ENCODE data around the gene GCNA. TPM values are rescaled to one million over a fixed set of nuclear protein-coding genes. Genes with fewer than 3 reads are reported as not detected.

The GCNA gene
- total and polyA plus RNA-seq, 2 of the 13 experiments (the other 11 are each of a cell fraction or from before 2014, with no cell fraction given) = 0.38 to 0.66 TPM

GRCh38 chrX:71627588-71628404 lies 49.6 kb downstream of the GCNA start:
- H3K27ac ChIP-seq (ENCODE audit: extremely low read length, insufficient read depth, low read length) = peak overlapping the region; percentile 22
- peak overlapping the region; percentile 32 for H3K4me2 ChIP-seq (ENCODE audit: low read depth, low read length)
- H4K20me1 ChIP-seq (ENCODE audit: insufficient read depth, low read length) = no peaks in the 10 kb centered on the region
- DNase-seq (ENCODE audit: low spot score) = peak; percentile 49
- no peak overlapping the region for H2AFZ ChIP-seq (ENCODE audit: low read length)
- WGBS (ENCODE audit: low lambda C conversion rate) = 35% methylated on average over 11 of the region's 14 CpGs
- no TSS peak for BruUV-seq (replicated peaks)
- CTCF ChIA-PET (ENCODE audit: low intra/inter-chr PET ratio, low total read pairs) = no interaction called here
- no peak overlapping the region for H3K9ac ChIP-seq (ENCODE audit: insufficient read depth, low read depth, low read length)
- intact Hi-C loops (cut with micrococcal nuclease; ENCODE audit: unreplicated experiment) = no loop called here
- POLR2A ChIA-PET = interaction anchor here (0.7 kb wide), 1 partner anchor 205 kb away, joined by 4 read pairs; no protein-coding TSS in a partner anchor
- peak; percentile 54 for ATAC-seq
- in situ Hi-C loops (cut with HindIII; ENCODE audit: extremely low pct_ligation_motif_present, low pct_unique_long_range_greater_than_20kb) = no loop called here
- peaks cover 69% of the 10 kb centered on the region for H3K4me1 ChIP-seq (ENCODE audit: insufficient read depth, low read length)
- H3K4me3 ChIP-seq (replicated peaks in 1 of 3; ENCODE audit: insufficient read depth in 1 of 3, low read depth in 2 of 3, low read length in 3 of 3) = no peak overlapping the region
- no peaks in the 10 kb centered on the region for H3K79me2 ChIP-seq (ENCODE audit: insufficient read depth, low read length)
- no peaks in the 10 kb centered on the region for H3K9me3 ChIP-seq (ENCODE audit: low read length)
- peak; percentile 44 for FAIRE-seq
- H3K36me3 ChIP-seq (replicated peaks in 1 of 2; ENCODE audit: control insufficient read depth in 1 of 2, insufficient read depth in 2 of 2, low read length in 2 of 2) = no peaks in the 10 kb centered on the region
- no peaks in the 10 kb centered on the region for H3K27me3 ChIP-seq (ENCODE audit: control insufficient read depth in 1 of 2, insufficient read depth in 2 of 2, low read length in 2 of 2)
- TF ChIP-seq ZNF878 (CRISPR knock-in tag; IDR thresholded peaks at IDR 0.05) = no peak
- peak; percentile 91 for TF ChIP-seq MAFF (IDR thresholded peaks at IDR 0.05; ENCODE audit: low read depth, low read length)
- TF ChIP-seq ZFP36L1 (CRISPR knock-in tag; IDR thresholded peaks at IDR 0.05) = no peak
- TF ChIP-seq HNRNPLL (IDR thresholded peaks at IDR 0.05; ENCODE audit: low read depth, low read length, poor library complexity, severe bottlenecking) = no peak
- TF ChIP-seq EP300 (IDR thresholded peaks at IDR 0.05; ENCODE audit: low read depth in 2 of 2, low read length in 2 of 2) = no peak
- no peak for TF ChIP-seq EP300 (CRISPR knock-in tag; IDR thresholded peaks at IDR 0.05; ENCODE audit: borderline replicate concordance)
- no peak for TF ChIP-seq RFX1 (IDR thresholded peaks at IDR 0.05)
- no peak for TF ChIP-seq ZNF644 (CRISPR knock-in tag; IDR thresholded peaks at IDR 0.05; ENCODE audit: low read depth)
- no peak for TF ChIP-seq MED13 (CRISPR knock-in tag; IDR thresholded peaks at IDR 0.05)
- TF ChIP-seq ZNF225 (CRISPR knock-in tag; IDR thresholded peaks at IDR 0.05) = no peak
- no peak for TF ChIP-seq THYN1 (CRISPR knock-in tag; IDR thresholded peaks at IDR 0.05; ENCODE audit: borderline replicate concordance, low read depth)
- TF ChIP-seq RERE (CRISPR knock-in tag; IDR thresholded peaks at IDR 0.05; ENCODE audit: low read depth) = no peak
- TF ChIP-seq GATAD2A (CRISPR knock-in tag; IDR thresholded peaks at IDR 0.05) = 0 out of 2 replicates have a peak, but pooled peaks have one; percentile 19
- TF ChIP-seq FOXA3 (CRISPR knock-in tag; IDR thresholded peaks at IDR 0.05) = no peak
- no peak for TF ChIP-seq USF2 (IDR thresholded peaks at IDR 0.05; ENCODE audit: low read depth, low read length)
- no peak for TF ChIP-seq USF2 (CRISPR knock-in tag; IDR thresholded peaks at IDR 0.05; ENCODE audit: borderline replicate concordance)
- TF ChIP-seq MEIS2 (CRISPR knock-in tag; IDR thresholded peaks at IDR 0.05) = no peak
- no peak for TF ChIP-seq ZNF468 (CRISPR knock-in tag; IDR thresholded peaks at IDR 0.05)
- TF ChIP-seq IKZF1 (IDR thresholded peaks at IDR 0.05) = no peak
